ENCODE data around the gene RGP1. TPM values are rescaled to one million over a fixed set of nuclear protein-coding genes. Genes with fewer than 3 reads are reported as not detected.

The RGP1 gene
- total RNA-seq, 1 donor: 17.7 TPM

- TF ChIP-seq CTCF (IDR thresholded peaks at IDR 0.05; ENCODE audit: insufficient read depth, low read depth, low read length): no peak
- peak overlapping the region; percentile 50 for H3K4me3 ChIP-seq (ENCODE audit: low read depth, low read length)
- no peak for DNase-seq (ENCODE audit: low read depth)
Observed at GRCh38 chr9:35757226-35757891, 8.3 kb downstream of the RGP1 start.

- no peak for TF ChIP-seq CTCF (IDR thresholded peaks at IDR 0.05; ENCODE audit: insufficient read depth, low read depth, low read length)
- no peak overlapping the region for H3K4me3 ChIP-seq (ENCODE audit: low read depth, low read length)
- DNase-seq (ENCODE audit: low read depth): no peak
Observed at GRCh38 chr9:35757892-35758275, 8.8 kb downstream of the RGP1 start.

- H3K4me3 ChIP-seq (ENCODE audit: low read depth, low read length): no peak overlapping the region
- no peak for DNase-seq (ENCODE audit: low read depth)
- no peak for TF ChIP-seq CTCF (IDR thresholded peaks at IDR 0.05; ENCODE audit: insufficient read depth, low read depth, low read length)
Observed at GRCh38 chr9:35758475-35759050, 9.5 kb downstream of the RGP1 start.

- TF ChIP-seq CTCF (IDR thresholded peaks at IDR 0.05; ENCODE audit: insufficient read depth, low read depth, low read length): no peak
- DNase-seq (ENCODE audit: low read depth): no peak
- no peak overlapping the region for H3K4me3 ChIP-seq (ENCODE audit: low read depth, low read length)
Observed at GRCh38 chr9:35759795-35760194, 10.7 kb downstream of the RGP1 start.

GRCh38 chr9:35760651-35761050 is 11.6 kb downstream of the RGP1 start:
- TF ChIP-seq CTCF (IDR thresholded peaks at IDR 0.05; ENCODE audit: insufficient read depth, low read depth, low read length): no peak
- DNase-seq (ENCODE audit: low read depth): no peak
- no peak overlapping the region for H3K4me3 ChIP-seq (ENCODE audit: low read depth, low read length)

GRCh38 chr9:35763181-35763580 is 14.1 kb downstream of the RGP1 start:
- no peak for TF ChIP-seq CTCF (IDR thresholded peaks at IDR 0.05; ENCODE audit: insufficient read depth, low read depth, low read length)
- no peak overlapping the region for H3K4me3 ChIP-seq (ENCODE audit: low read depth, low read length)
- no peak for DNase-seq (ENCODE audit: low read depth)

- TF ChIP-seq CTCF (IDR thresholded peaks at IDR 0.05; ENCODE audit: insufficient read depth, low read depth, low read length): no peak
- no peak for DNase-seq (ENCODE audit: low read depth)
- H3K4me3 ChIP-seq (ENCODE audit: low read depth, low read length): no peak overlapping the region
Observed at GRCh38 chr9:35763803-35764202, 14.7 kb downstream of the RGP1 start.
